ENCODE results near the gene ESYT2.

The ESYT2 gene

DNA sequence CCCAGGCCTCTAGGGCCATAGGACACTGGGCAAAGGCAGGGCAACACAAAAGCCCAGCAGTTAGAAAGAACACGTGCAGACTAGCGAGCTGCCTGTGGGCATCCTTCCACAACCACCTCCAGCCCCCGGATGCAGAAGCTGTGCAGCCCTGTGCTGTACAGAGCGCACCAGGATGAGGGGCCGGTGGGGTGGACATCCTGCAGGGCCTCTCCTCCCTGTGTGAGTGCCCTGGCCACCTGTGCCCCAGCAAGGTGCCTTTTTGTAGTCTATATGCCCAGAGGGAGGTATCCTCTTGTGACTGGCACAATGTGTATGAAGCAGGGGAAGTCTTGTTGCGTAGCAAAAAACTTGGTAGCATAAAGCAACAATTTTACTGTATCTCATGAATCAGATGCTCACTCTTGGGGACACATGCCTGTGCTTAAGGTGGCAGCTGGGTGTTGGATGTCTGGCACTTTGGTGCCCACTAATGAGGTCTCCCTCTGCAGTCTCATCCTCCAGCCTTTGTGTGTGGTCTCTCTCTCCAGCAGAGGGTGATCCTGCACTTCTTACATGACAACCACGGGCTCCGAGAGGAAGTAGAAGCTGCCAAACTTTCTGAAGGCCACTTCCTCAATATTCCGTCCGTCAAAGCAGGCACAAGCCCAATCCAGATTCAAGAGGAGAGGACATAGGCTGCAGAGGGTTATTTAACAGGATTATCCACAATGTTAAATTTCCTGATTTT is 133.4 kb downstream of the ESYT2 start:
- DNase-seq (ENCODE audit: low read depth): peak; percentile 23

DNA sequence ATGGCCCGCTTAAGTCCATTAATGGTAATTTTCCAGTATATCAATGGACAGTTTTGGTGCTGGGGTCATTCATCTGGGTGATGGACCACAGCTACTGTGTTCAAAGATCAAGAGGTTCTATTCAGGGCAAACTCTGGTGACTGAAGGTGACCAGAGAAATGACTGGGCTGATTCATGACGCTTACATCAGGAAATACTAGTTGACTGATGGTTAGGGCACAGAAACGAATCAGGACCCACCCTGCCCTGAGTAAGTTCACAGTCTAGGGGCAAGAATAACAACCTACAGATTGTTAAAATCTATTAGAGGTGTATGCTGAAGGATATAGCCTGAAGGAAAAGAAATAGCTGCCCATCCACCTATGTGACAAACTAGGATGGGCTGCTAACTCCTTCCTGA is 134.3 kb downstream of the ESYT2 start:
- no peak for DNase-seq (ENCODE audit: low read depth)

DNA sequence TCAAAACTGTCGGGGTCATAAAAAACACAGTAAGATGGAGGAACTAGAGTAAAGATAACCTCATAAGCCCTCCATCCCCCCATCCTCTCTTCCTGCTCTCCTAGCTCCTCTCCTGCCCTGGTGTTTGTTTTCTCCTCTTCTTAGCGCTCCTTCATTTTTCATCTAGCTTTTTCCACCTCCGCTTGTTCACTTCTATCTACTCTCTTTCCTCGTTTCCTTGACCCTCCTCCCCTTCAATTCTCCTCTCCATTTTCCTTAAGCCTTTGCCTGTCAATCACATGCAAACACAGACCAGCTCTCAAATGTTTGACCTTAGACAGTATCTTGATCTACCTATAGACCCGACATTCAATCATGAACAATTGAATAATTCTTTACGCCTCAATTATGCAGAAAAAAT is 134.7 kb downstream of the ESYT2 start:
- no peak for DNase-seq (ENCODE audit: low read depth)

DNA sequence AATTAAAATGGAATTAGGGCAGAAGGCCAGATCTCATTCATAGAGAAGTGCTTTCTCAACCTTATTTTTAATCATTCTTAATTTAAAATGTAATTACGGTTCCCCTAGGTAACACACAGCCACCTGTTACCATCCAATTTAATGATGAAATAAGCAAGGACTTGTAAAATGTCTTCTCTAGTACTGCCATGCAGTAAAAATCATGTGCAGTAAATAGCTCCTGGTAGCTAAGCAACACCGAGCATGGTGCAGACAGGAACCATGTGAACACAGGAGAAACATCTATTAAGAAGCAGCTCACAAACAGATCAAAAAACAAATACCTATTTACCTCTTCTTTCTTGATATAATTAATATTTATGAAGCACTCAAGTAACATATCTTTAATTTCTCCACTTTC is 139.8 kb downstream of the ESYT2 start:
- DNase-seq (ENCODE audit: low read depth): no peak

DNA sequence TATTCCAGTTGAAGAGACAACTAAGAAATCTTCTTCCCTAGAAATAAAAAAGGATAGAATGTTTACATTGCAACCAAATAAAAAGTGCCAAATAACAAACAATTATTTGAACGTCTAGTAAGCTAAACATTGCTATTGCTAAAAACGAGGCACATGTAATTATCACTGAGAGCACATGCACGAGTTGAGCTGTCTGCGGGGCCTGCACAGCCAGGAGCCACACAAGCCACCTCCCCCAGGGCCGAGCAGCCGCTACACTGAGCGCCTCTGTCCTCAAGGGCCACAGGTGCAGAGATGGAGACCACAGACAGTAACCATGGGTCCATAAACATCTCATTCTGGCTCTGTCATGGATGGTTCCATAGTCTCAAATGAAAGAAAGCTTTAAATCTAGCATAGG is 141.9 kb downstream of the ESYT2 start:
- DNase-seq (ENCODE audit: low read depth): no peak

DNA sequence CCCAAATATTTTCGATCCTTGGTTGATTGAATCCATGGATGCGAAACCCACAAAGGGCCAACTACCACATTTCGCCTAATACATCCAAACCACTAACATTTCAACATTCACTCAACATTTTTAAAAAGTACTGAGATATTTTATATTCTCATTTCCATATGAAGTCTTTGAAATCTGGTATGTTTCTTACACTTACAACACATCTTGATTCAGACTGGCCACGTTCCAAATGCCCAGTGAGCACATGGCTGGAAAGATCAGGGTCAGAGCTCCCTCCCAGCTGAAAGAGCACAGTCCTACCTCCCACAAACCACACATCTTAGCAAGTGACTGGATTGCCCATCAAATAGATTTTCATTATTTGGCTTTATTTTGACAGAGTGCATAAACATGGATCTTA is 143.6 kb downstream of the ESYT2 start:
- DNase-seq (ENCODE audit: low read depth): no peak

DNA sequence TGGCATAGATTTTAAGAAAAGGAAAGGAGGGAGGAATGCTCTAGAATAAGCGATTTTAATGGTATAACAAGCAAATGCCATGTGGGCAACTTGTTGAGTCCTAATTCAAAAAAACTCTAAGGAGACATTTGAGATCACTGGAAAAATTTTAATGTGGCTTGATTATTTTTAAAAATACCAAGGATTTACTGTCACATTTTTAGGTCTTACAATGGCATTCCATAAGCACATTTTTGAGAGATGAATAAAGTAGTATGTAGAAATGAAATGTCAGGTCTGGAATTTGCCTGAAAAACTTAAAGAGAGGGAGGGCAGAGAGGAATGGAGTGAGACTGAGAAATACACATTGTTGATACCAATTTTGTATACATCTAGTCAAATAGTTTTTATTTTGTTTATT is 145.0 kb downstream of the ESYT2 start:
- no peak for DNase-seq (ENCODE audit: low read depth)

DNA sequence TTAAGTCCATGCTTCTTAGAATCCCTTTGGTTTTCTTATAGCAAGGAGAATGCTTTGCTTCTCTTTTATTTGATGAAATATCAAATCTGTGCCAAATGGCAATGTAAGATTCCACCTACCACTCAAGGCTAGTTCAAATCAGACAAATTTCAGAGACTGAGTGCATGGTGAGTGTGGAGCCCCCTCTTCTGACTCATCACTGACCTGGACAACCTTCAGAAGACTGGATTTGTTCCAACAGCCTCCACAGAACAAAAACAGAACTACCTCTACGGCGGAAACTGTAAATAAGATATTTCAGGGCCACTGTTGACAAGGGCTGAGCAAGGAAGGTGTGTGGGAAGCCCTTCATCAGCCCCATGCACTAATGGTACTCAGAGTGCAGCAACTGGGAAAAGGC is 145.8 kb downstream of the ESYT2 start:
- DNase-seq (ENCODE audit: low read depth): no peak

DNA sequence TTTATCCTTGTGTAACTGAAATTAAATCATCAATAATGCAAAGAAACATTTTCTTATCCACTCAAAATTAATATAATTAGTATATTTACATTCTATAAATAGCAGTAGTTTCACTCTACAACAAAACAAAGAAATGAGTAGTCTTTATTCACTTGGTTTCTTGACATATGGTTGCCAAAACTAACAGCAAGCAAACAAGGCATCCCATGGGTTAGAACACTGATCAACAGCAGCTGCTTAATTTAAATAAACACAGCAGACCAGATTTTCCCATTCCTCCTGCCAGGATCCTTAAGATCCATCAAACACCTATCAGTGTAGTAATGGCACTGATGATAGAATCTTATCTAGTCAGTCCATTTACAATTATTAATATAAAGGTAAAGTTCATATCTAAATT is 146.9 kb downstream of the ESYT2 start:
- DNase-seq (ENCODE audit: low read depth): no peak

Data from T follicular helper cell (primary cell).